H9 (cell line): Measurements from ENCODE around the gene DNAJA4. TPM values are rescaled to one million over a fixed set of nuclear protein-coding genes. Genes with fewer than 3 reads are reported as not detected.

Source experiments
- DNase-seq: peaks from one replicate; pipeline ENCODE4 v3.0.0-alpha.2; 2017
- H2AFZ ChIP-seq: one replicate; pipeline ENCODE4 v1.6.1; 2013; ENCODE audit warnings: mild to moderate bottlenecking, low read length, control low read depth, moderate library complexity
- H2AK5ac ChIP-seq: 2 replicates; pipeline ENCODE4 v1.6.1; 2013; ENCODE audit warnings: low read length, control low read depth, mixed read lengths; ENCODE audit not compliant: insufficient read length
- H2BK120ac ChIP-seq: one replicate; pipeline ENCODE4 v1.6.1; 2013; ENCODE audit warnings: low read depth, mild to moderate bottlenecking, low read length, control low read depth, inconsistent platforms; ENCODE audit not compliant: poor library complexity, severe bottlenecking
- H2BK12ac ChIP-seq: 2 replicates; pipeline ENCODE4 v1.6.1; 2013; ENCODE audit warnings: low read length, control low read depth, mixed read lengths, low read depth; ENCODE audit not compliant: insufficient read length
- H2BK15ac ChIP-seq: 2 replicates; pipeline ENCODE4 v1.6.1; 2013; ENCODE audit warnings: low read depth, low read length, control low read depth
- H2BK20ac ChIP-seq: one replicate; pipeline ENCODE4 v1.6.1; 2013; ENCODE audit warnings: low read depth, mild to moderate bottlenecking, low read length, control low read depth, inconsistent platforms; ENCODE audit not compliant: poor library complexity, severe bottlenecking
- H2BK5ac ChIP-seq: 2 replicates; pipeline ENCODE4 v1.6.1; 2013; ENCODE audit warnings: low read length, control low read depth, mixed read lengths; ENCODE audit not compliant: insufficient read length
- H3K14ac ChIP-seq: 2 replicates; pipeline ENCODE4 v1.6.1; 2013; ENCODE audit warnings: low read length, control low read depth; ENCODE audit not compliant: insufficient read depth
- H3K18ac ChIP-seq: 2 replicates; pipeline ENCODE4 v1.6.1; 2013; ENCODE audit warnings: low read depth, mild to moderate bottlenecking, mixed read lengths, low read length, control low read depth; ENCODE audit not compliant: insufficient read length
- H3K23ac ChIP-seq: 2 replicates; pipeline ENCODE4 v1.6.1; 2013; ENCODE audit warnings: low read length, control low read depth, mixed read lengths, low read depth; ENCODE audit not compliant: insufficient read length
- H3K23me2 ChIP-seq: 2 replicates; pipeline ENCODE4 v1.6.1; 2013; ENCODE audit warnings: low read depth, mild to moderate bottlenecking, mixed read lengths, low read length, control low read depth; ENCODE audit not compliant: insufficient read length, poor library complexity, severe bottlenecking
- H3K27ac ChIP-seq: 2 replicates; pipeline ENCODE4 v1.5.1; 2013; ENCODE audit warnings: low read length, control low read depth, mixed read lengths, low read depth; ENCODE audit not compliant: insufficient read length
- H3K27me3 ChIP-seq: 2 replicates; pipeline ENCODE4 v1.6.1; 2013; ENCODE audit warnings: low read length, control low read depth, inconsistent platforms; ENCODE audit not compliant: insufficient read depth
- H3K4ac ChIP-seq: 2 replicates; pipeline ENCODE4 v1.6.1; 2013; ENCODE audit warnings: low read depth, mild to moderate bottlenecking, control low read depth, inconsistent platforms, low read length, moderate library complexity
- H3K4me1 ChIP-seq: 2 replicates; pipeline ENCODE4 v1.6.1; 2013; ENCODE audit warnings: low read length, control low read depth, inconsistent platforms; ENCODE audit not compliant: insufficient read depth
- H3K4me2 ChIP-seq: 2 replicates; pipeline ENCODE4 v1.6.1; 2013; ENCODE audit warnings: low read length, control low read depth, mixed read lengths; ENCODE audit not compliant: insufficient read length, insufficient read depth
- H3K56ac ChIP-seq: 2 replicates; pipeline ENCODE4 v1.6.1; 2013; ENCODE audit warnings: low read depth, mild to moderate bottlenecking, mixed read lengths, low read length, control low read depth; ENCODE audit not compliant: insufficient read length
- H3K79me1 ChIP-seq: 2 replicates; pipeline ENCODE4 v1.6.1; 2013; ENCODE audit warnings: low read depth, mild to moderate bottlenecking, moderate library complexity, low read length, control low read depth, inconsistent platforms; ENCODE audit not compliant: insufficient read depth, poor library complexity, severe bottlenecking
- H3K79me2 ChIP-seq: 2 replicates; pipeline ENCODE4 v1.6.1; 2013; ENCODE audit warnings: low read length, control low read depth, inconsistent platforms; ENCODE audit not compliant: insufficient read depth
- H3K9ac ChIP-seq: 2 replicates; pipeline ENCODE4 v1.6.1; 2013; ENCODE audit warnings: low read length, control low read depth, mixed read lengths; ENCODE audit not compliant: insufficient read length; ENCODE audit errors: extremely low read depth
- H3K9me3 ChIP-seq: one replicate; pipeline ENCODE4 v1.6.1; 2013; ENCODE audit warnings: low read depth, low read length, inconsistent platforms; ENCODE audit not compliant: control insufficient read depth
- H3T11ph ChIP-seq: one replicate; pipeline ENCODE4 v1.6.1; 2013; ENCODE audit warnings: mild to moderate bottlenecking, low read length, control low read depth, inconsistent platforms
- H4K20me1 ChIP-seq: one replicate; pipeline ENCODE4 v1.6.1; 2013; ENCODE audit not compliant: control insufficient read depth, insufficient read length, insufficient read depth
- H4K5ac ChIP-seq: 2 replicates; pipeline ENCODE4 v1.6.1; 2013; ENCODE audit warnings: low read depth, mild to moderate bottlenecking, mixed read lengths, low read length, control low read depth; ENCODE audit not compliant: insufficient read length
- H4K8ac ChIP-seq: replicated peaks from 2 replicates; pipeline ENCODE4 v1.6.1; 2013; ENCODE audit warnings: low read length, control low read depth, mixed read lengths, low read depth; ENCODE audit not compliant: insufficient read length
- H4K91ac ChIP-seq: 2 replicates; pipeline ENCODE4 v1.6.1; 2013; ENCODE audit warnings: low read depth, mild to moderate bottlenecking, moderate library complexity, mixed read lengths, low read length, control low read depth; ENCODE audit not compliant: insufficient read length
- H3K27ac Mint-ChIP-seq, 3 experiments: 2 replicates in 2 of 3; 3 replicates in 1 of 3; pipeline ENCODE4 v1.8.0; 2020 to 2021; ENCODE audit warnings: mixed read lengths in 3 of 3, mild to moderate bottlenecking in 1 of 3, moderate library complexity in 1 of 3
- H3K27me3 Mint-ChIP-seq: 2 replicates; pipeline ENCODE4 v1.8.0; 2021; ENCODE audit warnings: low read depth, mild to moderate bottlenecking, moderate library complexity, mixed read lengths
- H3K36me3 Mint-ChIP-seq, 3 experiments: 2 replicates in 2 of 3; 3 replicates in 1 of 3; pipeline ENCODE4 v1.8.0; 2020 to 2021; ENCODE audit warnings: low read depth in 3 of 3, mixed read lengths in 3 of 3; ENCODE audit not compliant: insufficient read depth in 1 of 3
- H3K4me1 Mint-ChIP-seq, 2 experiments: 2 replicates each; pipeline ENCODE4 v1.8.0; 2020; ENCODE audit warnings: mixed read lengths in 2 of 2
- H3K4me3 Mint-ChIP-seq, 2 experiments: 2 replicates in 1 of 2; 3 replicates in 1 of 2; pipeline ENCODE4 v1.8.0; 2020 to 2021; ENCODE audit warnings: mild to moderate bottlenecking in 2 of 2, mixed read lengths in 2 of 2, moderate library complexity in 1 of 2
- H3K9me3 Mint-ChIP-seq, 2 experiments: 2 replicates in 1 of 2; 3 replicates in 1 of 2; pipeline ENCODE4 v1.8.0; 2020; ENCODE audit warnings: mild to moderate bottlenecking in 2 of 2, mixed read lengths in 2 of 2, moderate library complexity in 1 of 2
- whole genome bisulfite sequencing: extraction: QIAGEN DNeasy Blood & Tissue Kit; methylation state at CpG from one replicate; pipeline ENCODE4 v1.1.7; 2013; ENCODE audit warnings: missing lambda C conversion rate, low lambda C conversion rate, mixed read lengths; ENCODE audit not compliant: insufficient read length; ENCODE audit errors: extremely low coverage; 5-methylcytosine and 5-hydroxymethylcytosine counted together
- total RNA-seq: library from RNA; stranded (reverse); gene quantifications from 2 replicates; pipeline ENCODE4 v1.2.1, GENCODE V29; 2021
- TF ChIP-seq, protein P1 (sequence below): fragments of 200-600 bp; sonication (generic); conservative IDR thresholded peaks from 3 replicates; pipeline ENCODE4 v1.8.0; 2021; ENCODE audit warnings: antibody characterized with exemption, mild to moderate bottlenecking

The DNAJA4 gene
- total RNA-seq, 1 experiment from 2014 or later, result 0.13 TPM

DNA sequence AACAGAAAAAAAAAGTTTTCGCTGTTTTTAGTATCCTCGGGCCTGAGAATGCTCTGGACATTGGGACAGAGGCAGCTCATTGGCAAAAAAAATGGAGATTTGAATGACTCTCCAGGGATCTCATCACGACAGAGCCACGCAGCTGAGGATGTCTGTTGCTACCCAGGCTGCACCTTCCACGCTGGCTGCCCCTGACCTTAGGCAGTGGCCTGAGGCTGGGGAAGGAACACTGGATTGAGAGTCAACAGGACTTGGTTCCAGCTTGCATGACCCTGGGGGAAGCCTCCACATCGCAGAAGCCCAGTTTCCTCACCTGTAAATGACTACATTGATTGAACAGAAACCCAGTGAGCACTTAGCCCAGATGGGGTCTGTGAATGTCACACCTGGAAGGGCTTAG is 21.3 kb upstream of the DNAJA4 start:
- no peaks in the 10 kb centered on the region for H3K9me3 ChIP-seq
- H2BK120ac ChIP-seq, result no peak overlapping the region
- no peak overlapping the region for H2BK15ac ChIP-seq
- H3K79me1 ChIP-seq, result no peaks in the 10 kb centered on the region
- H3K4ac ChIP-seq, result no peak overlapping the region
- DNase-seq, result no peak
- H4K20me1 ChIP-seq, result no peaks in the 10 kb centered on the region
- no peaks in the 10 kb centered on the region for H3K4me1 ChIP-seq
- TF ChIP-seq, protein P1, sequence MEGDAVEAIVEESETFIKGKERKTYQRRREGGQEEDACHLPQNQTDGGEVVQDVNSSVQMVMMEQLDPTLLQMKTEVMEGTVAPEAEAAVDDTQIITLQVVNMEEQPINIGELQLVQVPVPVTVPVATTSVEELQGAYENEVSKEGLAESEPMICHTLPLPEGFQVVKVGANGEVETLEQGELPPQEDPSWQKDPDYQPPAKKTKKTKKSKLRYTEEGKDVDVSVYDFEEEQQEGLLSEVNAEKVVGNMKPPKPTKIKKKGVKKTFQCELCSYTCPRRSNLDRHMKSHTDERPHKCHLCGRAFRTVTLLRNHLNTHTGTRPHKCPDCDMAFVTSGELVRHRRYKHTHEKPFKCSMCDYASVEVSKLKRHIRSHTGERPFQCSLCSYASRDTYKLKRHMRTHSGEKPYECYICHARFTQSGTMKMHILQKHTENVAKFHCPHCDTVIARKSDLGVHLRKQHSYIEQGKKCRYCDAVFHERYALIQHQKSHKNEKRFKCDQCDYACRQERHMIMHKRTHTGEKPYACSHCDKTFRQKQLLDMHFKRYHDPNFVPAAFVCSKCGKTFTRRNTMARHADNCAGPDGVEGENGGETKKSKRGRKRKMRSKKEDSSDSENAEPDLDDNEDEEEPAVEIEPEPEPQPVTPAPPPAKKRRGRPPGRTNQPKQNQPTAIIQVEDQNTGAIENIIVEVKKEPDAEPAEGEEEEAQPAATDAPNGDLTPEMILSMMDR, result no peak
- no peaks in the 10 kb centered on the region for H3K79me2 ChIP-seq
- no peak overlapping the region for H4K91ac ChIP-seq
- H3K18ac ChIP-seq, result peak overlapping the region; percentile 53
- H3K9me3 Mint-ChIP-seq, result peaks cover 3 to 6% of the 10 kb centered on the region in 2 experiments; a peak in 3 of 5 replicates
- H3K36me3 Mint-ChIP-seq, result peaks cover 0 to 3% (median 0%) of the 10 kb centered on the region in 3 experiments; a peak in 4 of 7 replicates
- H3K14ac ChIP-seq, result no peak overlapping the region; the same call in 1 of the 2 replicates
- H2AK5ac ChIP-seq, result no peak overlapping the region
- no peak overlapping the region for H3K4me2 ChIP-seq
- no peak overlapping the region for H3K56ac ChIP-seq
- no peak overlapping the region for H2BK20ac ChIP-seq
- H2BK12ac ChIP-seq, result no peak overlapping the region
- no peak overlapping the region for H4K8ac ChIP-seq
- H3K27me3 ChIP-seq, result no peaks in the 10 kb centered on the region
- H2AFZ ChIP-seq, result peak overlapping the region; percentile 81
- H3K27ac ChIP-seq, result no peak overlapping the region
- peaks cover 8% of the 10 kb centered on the region for H3K27me3 Mint-ChIP-seq
- peaks cover 19 to 27% of the 10 kb centered on the region in 2 experiments for H3K4me1 Mint-ChIP-seq
- no peaks in the 10 kb centered on the region for H3K23me2 ChIP-seq
- no peak overlapping the region for H3K23ac ChIP-seq
- H3T11ph ChIP-seq, result no peak overlapping the region
- no peak overlapping the region for H4K5ac ChIP-seq
- no peak overlapping the region for H2BK5ac ChIP-seq
- no CpG with 5 or more reads among the region's 6 CpGs for WGBS
- H3K27ac Mint-ChIP-seq, result no peak overlapping the region; a peak in 1 of 7 replicates
- 0 out of 5 replicates have a peak overlapping the region, but pooled peaks of 1 of the 2 experiments have one; percentile 17 for H3K4me3 Mint-ChIP-seq
- H3K9ac ChIP-seq, result no peak overlapping the region
